HepG2 (cell line): Measurements from ENCODE around the gene SPRY1. TPM values are rescaled to one million over a fixed set of nuclear protein-coding genes. Genes with fewer than 3 reads are reported as not detected.
A peak's percentile ranks its signal among the peaks of the same experiment; 100 is the strongest.

Experiments used
- EEA1 ChIP-seq: sonication (generic); formaldehyde crosslinking; IDR thresholded peaks from 2 replicates; pipeline ENCODE4 v1.5.1; 2020; ENCODE audit warnings: mild to moderate bottlenecking, missing genetic modification reagents, borderline replicate concordance
- FOXO4 ChIP-seq: sonication (generic); formaldehyde crosslinking; conservative IDR thresholded peaks from 2 replicates; pipeline ENCODE4 v1.8.1; 2023; ENCODE audit warnings: missing genetic modification reagents
- GLI4 ChIP-seq: sonication (generic); formaldehyde crosslinking; IDR thresholded peaks from 2 replicates; pipeline ENCODE4 v1.5.1; 2020; ENCODE audit warnings: missing genetic modification reagents, mild to moderate bottlenecking, moderate library complexity, borderline replicate concordance
- HNF1A ChIP-seq, 2 experiments: sonication (generic) in 1 of 2; formaldehyde crosslinking in 1 of 2; IDR thresholded peaks; 2 replicates each; pipeline versions ENCODE4 v1.4.0 to v1.6.1; 2016 to 2020; ENCODE audit warnings: borderline replicate concordance in 1 of 2, low read depth in 1 of 2, mild to moderate bottlenecking in 1 of 2, missing genetic modification reagents in 1 of 2
- NFE2L1 ChIP-seq: sonication (generic); formaldehyde crosslinking; IDR thresholded peaks from 2 replicates; pipeline ENCODE4 v1.4.0; 2020; ENCODE audit warnings: missing genetic modification reagents, mild to moderate bottlenecking, borderline replicate concordance
- PATZ1 ChIP-seq: sonication (generic); formaldehyde crosslinking; IDR thresholded peaks from 2 replicates; pipeline ENCODE4 v1.4.0; 2020; ENCODE audit warnings: missing genetic modification reagents
- PRMT3 ChIP-seq: sonication (generic); formaldehyde crosslinking; IDR thresholded peaks from 2 replicates; pipeline ENCODE4 v1.8.1; 2022; ENCODE audit warnings: low read depth, mild to moderate bottlenecking, moderate library complexity, missing genetic modification reagents, borderline replicate concordance
- RCOR2 ChIP-seq: IDR thresholded peaks from 2 replicates; pipeline ENCODE4 v1.6.1; 2016; ENCODE audit warnings: missing biosample characterization, missing genetic modification reagents
- SKI ChIP-seq: fragments of 450-650 bp; IDR thresholded peaks from one replicate; pipeline ENCODE4 v1.6.1; 2018; ENCODE audit warnings: mild to moderate bottlenecking; ENCODE audit not compliant: partially characterized antibody
- TRIM22 ChIP-seq: fragments of 450-650 bp; IDR thresholded peaks from 2 replicates; pipeline ENCODE4 v1.6.1; 2017
- ZMAT5 ChIP-seq: sonication (generic); formaldehyde crosslinking; IDR thresholded peaks from 2 replicates; pipeline ENCODE4 v1.5.0; 2020; ENCODE audit warnings: mild to moderate bottlenecking, low read depth, missing genetic modification reagents, borderline replicate concordance
- ZNF720 ChIP-seq: sonication (generic); formaldehyde crosslinking; IDR thresholded peaks from 2 replicates; pipeline ENCODE4 v1.4.0; 2020; ENCODE audit warnings: missing genetic modification reagents
- polyA plus RNA-seq, 8 experiments: library from polyadenylated mRNA; depleted of rRNA in 3 of 8; stranded (reverse) in 7 of 8; unstranded in 1 of 8; fragments of >200 nt; fragmentation: Illumina TruSeq in 4 of 8; extraction: Trizol in 4 of 8; gene quantifications; 2 replicates each; pipeline versions ENCODE4 v1.2.1 to v1.2.3, GENCODE V29; 2011 to 2016; ENCODE audit warnings: low read depth in 4 of 8, missing spikeins in 1 of 8, mixed read lengths in 1 of 8; ENCODE audit not compliant: insufficient read depth in 1 of 8
- total RNA-seq, 5 experiments: library from RNA; depleted of rRNA; stranded (reverse); fragments of >200 nt; fragmentation: Illumina TruSeq; extraction: Trizol; gene quantifications; 2 replicates each; pipeline ENCODE4 v1.2.3, GENCODE V29; 2016; ENCODE audit warnings: low read depth in 1 of 5

The SPRY1 gene
- total and polyA plus RNA-seq, 2 of the 13 experiments (the other 11 are each of a cell fraction or from before 2014, with no cell fraction given), result 24.7 to 33.4 TPM

GRCh38 chr4:123397144-123398065, 810 bp downstream of the SPRY1 start (continued):
- TF ChIP-seq NFE2L1 (CRISPR knock-in tag) (no peak), PRMT3 (no peak; the same call in 1 of the 2 replicates), PATZ1 (CRISPR knock-in tag) (no peak), ZNF720 (CRISPR knock-in tag) (no peak), GLI4 (CRISPR knock-in tag) (no peak), TRIM22 (no peak), RCOR2 (CRISPR knock-in tag) (0 out of 2 replicates have a peak, but pooled peaks have one; percentile 13), EEA1 (CRISPR knock-in tag) (no peak), SKI (no peak), ZMAT5 (CRISPR knock-in tag) (no peak), HNF1A (IDR thresholded peaks at IDR 0.05; ENCODE audit: low read depth) (no peak; the same call in 1 of the 2 replicates), HNF1A (CRISPR knock-in tag; IDR thresholded peaks at IDR 0.05; ENCODE audit: borderline replicate concordance) (no peak; the same call in 1 of the 2 replicates), FOXO4 (CRISPR knock-in tag) (no peak)
